ENCODE data around the gene TMEM97.

DNA sequence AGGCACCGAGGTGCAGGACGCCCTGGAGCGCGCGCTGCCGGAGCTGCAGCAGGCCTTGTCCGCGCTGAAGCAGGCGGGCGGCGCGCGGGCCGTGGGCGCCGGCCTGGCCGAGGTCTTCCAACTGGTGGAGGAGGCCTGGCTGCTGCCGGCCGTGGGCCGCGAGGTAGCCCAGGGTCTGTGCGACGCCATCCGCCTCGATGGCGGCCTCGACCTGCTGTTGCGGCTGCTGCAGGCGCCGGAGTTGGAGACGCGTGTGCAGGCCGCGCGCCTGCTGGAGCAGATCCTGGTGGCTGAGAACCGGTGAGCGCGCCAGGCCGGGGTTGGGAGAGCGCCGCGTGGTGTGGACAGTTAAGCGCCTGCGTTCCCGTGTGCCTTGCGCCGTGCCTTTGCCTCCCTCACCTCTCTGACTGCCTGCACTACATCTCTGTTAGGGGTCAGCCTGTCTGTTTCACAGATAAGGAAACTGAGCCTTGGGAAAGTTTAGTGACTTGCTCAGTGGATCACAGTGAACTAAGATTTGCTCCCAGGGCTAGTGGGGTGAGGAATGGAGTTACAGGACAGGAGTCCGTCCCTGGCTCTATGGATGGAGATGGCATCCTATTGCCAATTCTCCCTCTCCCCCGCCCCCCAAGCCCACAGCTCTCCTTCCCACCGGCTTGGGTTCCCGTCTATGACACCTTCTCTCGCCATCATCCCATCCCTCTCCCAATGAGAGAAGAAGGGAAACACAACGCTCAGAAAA lies 53.4 kb downstream of the TMEM97 start:
- TF ChIP-seq, protein P1, sequence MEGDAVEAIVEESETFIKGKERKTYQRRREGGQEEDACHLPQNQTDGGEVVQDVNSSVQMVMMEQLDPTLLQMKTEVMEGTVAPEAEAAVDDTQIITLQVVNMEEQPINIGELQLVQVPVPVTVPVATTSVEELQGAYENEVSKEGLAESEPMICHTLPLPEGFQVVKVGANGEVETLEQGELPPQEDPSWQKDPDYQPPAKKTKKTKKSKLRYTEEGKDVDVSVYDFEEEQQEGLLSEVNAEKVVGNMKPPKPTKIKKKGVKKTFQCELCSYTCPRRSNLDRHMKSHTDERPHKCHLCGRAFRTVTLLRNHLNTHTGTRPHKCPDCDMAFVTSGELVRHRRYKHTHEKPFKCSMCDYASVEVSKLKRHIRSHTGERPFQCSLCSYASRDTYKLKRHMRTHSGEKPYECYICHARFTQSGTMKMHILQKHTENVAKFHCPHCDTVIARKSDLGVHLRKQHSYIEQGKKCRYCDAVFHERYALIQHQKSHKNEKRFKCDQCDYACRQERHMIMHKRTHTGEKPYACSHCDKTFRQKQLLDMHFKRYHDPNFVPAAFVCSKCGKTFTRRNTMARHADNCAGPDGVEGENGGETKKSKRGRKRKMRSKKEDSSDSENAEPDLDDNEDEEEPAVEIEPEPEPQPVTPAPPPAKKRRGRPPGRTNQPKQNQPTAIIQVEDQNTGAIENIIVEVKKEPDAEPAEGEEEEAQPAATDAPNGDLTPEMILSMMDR (conservative IDR thresholded peaks at IDR 0.05), result no peak
- no peak for TF ChIP-seq ZFX (IDR thresholded peaks at IDR 0.05)
